HG02678 (cell line): ENCODE data around the gene EGFL7.

Experiments used
- ATAC-seq: cut with Tn5 transposase; IDR thresholded peaks from one replicate; pipeline ENCODE4 v1.9.1; 2021; ENCODE audit warnings: mild to moderate bottlenecking, moderate library complexity; ENCODE audit not compliant: unreplicated experiment

The EGFL7 gene

GRCh38 chr9:136658849-136659535 is 3.7 kb upstream of the EGFL7 start:
- no peak for ATAC-seq

- ATAC-seq = no peak
Observed at GRCh38 chr9:136659861-136660784, 2.6 kb upstream of the EGFL7 start.

GRCh38 chr9:136660971-136661550 is 1.7 kb upstream of the EGFL7 start:
- ATAC-seq = no peak

GRCh38 chr9:136661641-136662325 is 933 bp upstream of the EGFL7 start:
- ATAC-seq = no peak

- no peak for ATAC-seq
Observed at GRCh38 chr9:136662326-136662655, 425 bp upstream of the EGFL7 start.

GRCh38 chr9:136664000-136664915 is 1.5 kb downstream of the EGFL7 start:
- no peak for ATAC-seq

GRCh38 chr9:136665111-136665703 is 2.5 kb downstream of the EGFL7 start:
- ATAC-seq = no peak

- no peak for ATAC-seq
Observed at GRCh38 chr9:136665704-136666371, 3.1 kb downstream of the EGFL7 start.

- ATAC-seq = no peak
Observed at GRCh38 chr9:136666372-136667213, 3.9 kb downstream of the EGFL7 start.

- ATAC-seq = no peak
Observed at GRCh38 chr9:136667214-136667939, 4.7 kb downstream of the EGFL7 start.

GRCh38 chr9:136667940-136668760 is 5.4 kb downstream of the EGFL7 start:
- ATAC-seq = no peak

GRCh38 chr9:136668983-136669790 is 6.5 kb downstream of the EGFL7 start:
- no peak for ATAC-seq

- no peak for ATAC-seq
Observed at GRCh38 chr9:136669791-136670464, 7.2 kb downstream of the EGFL7 start.

- no peak for ATAC-seq
Observed at GRCh38 chr9:136670576-136671253, 8.0 kb downstream of the EGFL7 start.

GRCh38 chr9:136671254-136671614 is 8.5 kb downstream of the EGFL7 start:
- no peak for ATAC-seq
